Colonic mucosa (tissue), 4 donors: ENCODE measurements around the gene ZFYVE19. TPM values are rescaled to one million over a fixed set of nuclear protein-coding genes. Genes with fewer than 3 reads are reported as not detected.

Source experiments
- DNase-seq: peaks from one replicate; pipeline ENCODE4 v3.0.0-alpha.2; 2020
- H3K27ac ChIP-seq: fragments of 200-600 bp; one replicate; pipeline ENCODE4 v1.8.0; 2021
- H3K27me3 ChIP-seq: fragments of 200-600 bp; one replicate; pipeline ENCODE4 v1.8.0; 2021
- H3K36me3 ChIP-seq: fragments of 200-600 bp; one replicate; pipeline ENCODE4 v1.8.0; 2021
- H3K4me1 ChIP-seq: fragments of 200-600 bp; one replicate; pipeline ENCODE4 v1.8.0; 2021; ENCODE audit warnings: mild to moderate bottlenecking
- H3K4me3 ChIP-seq: fragments of 200-600 bp; one replicate; pipeline ENCODE4 v1.8.0; 2021
- H3K9ac ChIP-seq, 2 donors: one replicate each; pipeline ENCODE4 v1.7.0; 2013; ENCODE audit warnings: control low read depth in 2 of 2, low read depth in 2 of 2, low read length in 2 of 2
- H3K9me3 ChIP-seq: fragments of 200-600 bp; one replicate; pipeline ENCODE4 v1.8.0; 2021
- intact Hi-C: fragments of 100-400 bp; cut with DNase I; formaldehyde crosslinking; loops from one replicate; pipeline ENCODE4 v1.14.1; 2022
- total RNA-seq, 2 donors: library from RNA; stranded (reverse); fragmentation: NEBNext Ultra II Directional in 1 of 2; extraction: Animal tissue kit (Norgen Biotek cat#: 25700) in 1 of 2; gene quantifications; one replicate each; pipeline ENCODE4 v1.2.1, GENCODE V29; 2021
- TF ChIP-seq, protein P1 (sequence below): fragments of 200-600 bp; IDR thresholded peaks from one replicate; pipeline ENCODE4 v1.8.0; 2022; ENCODE audit warnings: antibody characterized with exemption, mild to moderate bottlenecking
- donor health status: healthy.
- donor health status: DM: no; HTN: no; CAD: no.
- donor health status: DM: no; HTN: no; CAD: no.

Gene ZFYVE19
- total RNA-seq, 2 donors from 2014 or later, result 22.9 to 27.9 TPM

GRCh38 chr15:40853241-40853890 is 46.5 kb downstream of the ZFYVE19 start:
- Histone ChIP-seq H3K9ac (peak overlapping the region in 1 of 2 donors; percentile 48), H3K27me3 (no peaks in the 10 kb centered on the region), H3K4me3 (no peak overlapping the region), H3K4me1 (peaks cover 14% of the 10 kb centered on the region), H3K36me3 (no peaks in the 10 kb centered on the region), H3K9me3 (no peaks in the 10 kb centered on the region), H3K27ac (peak overlapping the region; percentile 32)
- TF ChIP-seq, protein P1, sequence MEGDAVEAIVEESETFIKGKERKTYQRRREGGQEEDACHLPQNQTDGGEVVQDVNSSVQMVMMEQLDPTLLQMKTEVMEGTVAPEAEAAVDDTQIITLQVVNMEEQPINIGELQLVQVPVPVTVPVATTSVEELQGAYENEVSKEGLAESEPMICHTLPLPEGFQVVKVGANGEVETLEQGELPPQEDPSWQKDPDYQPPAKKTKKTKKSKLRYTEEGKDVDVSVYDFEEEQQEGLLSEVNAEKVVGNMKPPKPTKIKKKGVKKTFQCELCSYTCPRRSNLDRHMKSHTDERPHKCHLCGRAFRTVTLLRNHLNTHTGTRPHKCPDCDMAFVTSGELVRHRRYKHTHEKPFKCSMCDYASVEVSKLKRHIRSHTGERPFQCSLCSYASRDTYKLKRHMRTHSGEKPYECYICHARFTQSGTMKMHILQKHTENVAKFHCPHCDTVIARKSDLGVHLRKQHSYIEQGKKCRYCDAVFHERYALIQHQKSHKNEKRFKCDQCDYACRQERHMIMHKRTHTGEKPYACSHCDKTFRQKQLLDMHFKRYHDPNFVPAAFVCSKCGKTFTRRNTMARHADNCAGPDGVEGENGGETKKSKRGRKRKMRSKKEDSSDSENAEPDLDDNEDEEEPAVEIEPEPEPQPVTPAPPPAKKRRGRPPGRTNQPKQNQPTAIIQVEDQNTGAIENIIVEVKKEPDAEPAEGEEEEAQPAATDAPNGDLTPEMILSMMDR, result no peak
- no peak for DNase-seq
- intact Hi-C loops, result no loop called here

DNA sequence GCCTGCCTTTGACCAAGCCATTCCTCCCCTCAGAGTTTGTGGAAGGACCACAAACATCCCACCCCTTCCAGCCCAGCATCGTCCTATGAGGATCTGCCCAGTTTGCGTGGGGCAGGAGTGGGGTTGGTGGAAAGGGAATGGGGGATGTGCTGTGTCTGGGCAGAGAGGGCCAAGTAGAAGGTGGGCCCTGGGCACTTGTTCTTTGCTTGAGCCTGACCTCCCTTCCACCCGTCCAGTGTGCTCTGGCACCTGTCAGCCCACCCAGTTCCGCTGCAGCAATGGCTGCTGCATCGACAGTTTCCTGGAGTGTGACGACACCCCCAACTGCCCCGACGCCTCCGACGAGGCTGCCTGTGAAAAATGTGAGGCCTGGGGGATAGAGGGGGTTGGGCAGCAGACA is 47.3 kb downstream of the ZFYVE19 start:
- DNase-seq, result no peak
- Histone ChIP-seq H3K4me3 (no peak overlapping the region), H3K27ac (no peak overlapping the region), H3K36me3 (no peaks in the 10 kb centered on the region), H3K9ac (no peak overlapping the region), H3K9me3 (no peaks in the 10 kb centered on the region), H3K4me1 (peaks cover 14% of the 10 kb centered on the region), H3K27me3 (no peaks in the 10 kb centered on the region)
- TF ChIP-seq, protein P1, result no peak
- intact Hi-C loops, result no loop called here

GRCh38 chr15:40855706-40856234 is 48.9 kb downstream of the ZFYVE19 start:
- no peak for DNase-seq
- intact Hi-C loops, result loop anchor here (5.0 kb wide), 1 partner anchor 37 kb away; the partner anchor contains the start of gene VPS18
- Histone ChIP-seq H3K27me3 (no peaks in the 10 kb centered on the region), H3K4me1 (peaks cover 14% of the 10 kb centered on the region), H3K27ac (no peak overlapping the region), H3K9me3 (no peaks in the 10 kb centered on the region), H3K9ac (no peak overlapping the region), H3K4me3 (no peak overlapping the region), H3K36me3 (no peaks in the 10 kb centered on the region)
- TF ChIP-seq, protein P1, result no peak

DNA sequence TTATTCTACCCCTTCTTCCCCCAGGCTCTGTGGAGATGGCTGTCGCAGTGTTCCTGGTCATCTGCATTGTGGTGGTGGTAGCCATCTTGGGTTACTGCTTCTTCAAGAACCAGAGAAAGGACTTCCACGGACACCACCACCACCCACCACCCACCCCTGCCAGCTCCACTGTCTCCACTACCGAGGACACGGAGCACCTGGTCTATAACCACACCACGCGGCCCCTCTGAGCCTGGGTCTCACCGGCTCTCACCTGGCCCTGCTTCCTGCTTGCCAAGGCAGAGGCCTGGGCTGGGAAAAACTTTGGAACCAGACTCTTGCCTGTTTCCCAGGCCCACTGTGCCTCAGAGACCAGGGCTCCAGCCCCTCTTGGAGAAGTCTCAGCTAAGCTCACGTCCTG is 49.9 kb downstream of the ZFYVE19 start:
- TF ChIP-seq, protein P1, result no peak
- intact Hi-C loops, result loop anchor here (5.0 kb wide), 1 partner anchor 36 kb away; the partner anchor contains the start of gene VPS18
- Histone ChIP-seq H3K4me1 (peaks cover 14% of the 10 kb centered on the region), H3K27me3 (no peaks in the 10 kb centered on the region), H3K4me3 (no peak overlapping the region), H3K9me3 (no peaks in the 10 kb centered on the region), H3K9ac (peak overlapping the region; percentile 26 to 81), H3K36me3 (no peaks in the 10 kb centered on the region), H3K27ac (peak overlapping the region; percentile 85)
- DNase-seq, result no peak

GRCh38 chr15:40857601-40858341 is 50.9 kb downstream of the ZFYVE19 start:
- intact Hi-C loops, result loop anchor here (5.0 kb wide), 1 partner anchor 35 kb away; the partner anchor contains the start of gene VPS18
- Histone ChIP-seq H3K4me3 (no peak overlapping the region), H3K9ac (peak overlapping the region; percentile 52 to 81), H3K27ac (peak overlapping the region; percentile 85), H3K4me1 (peaks cover 14% of the 10 kb centered on the region), H3K9me3 (no peaks in the 10 kb centered on the region), H3K27me3 (no peaks in the 10 kb centered on the region), H3K36me3 (no peaks in the 10 kb centered on the region)
- DNase-seq, result peak; percentile 94
- TF ChIP-seq, protein P1, result peak; percentile 96
